ENCODE results near the gene TSPAN9.

DNA sequence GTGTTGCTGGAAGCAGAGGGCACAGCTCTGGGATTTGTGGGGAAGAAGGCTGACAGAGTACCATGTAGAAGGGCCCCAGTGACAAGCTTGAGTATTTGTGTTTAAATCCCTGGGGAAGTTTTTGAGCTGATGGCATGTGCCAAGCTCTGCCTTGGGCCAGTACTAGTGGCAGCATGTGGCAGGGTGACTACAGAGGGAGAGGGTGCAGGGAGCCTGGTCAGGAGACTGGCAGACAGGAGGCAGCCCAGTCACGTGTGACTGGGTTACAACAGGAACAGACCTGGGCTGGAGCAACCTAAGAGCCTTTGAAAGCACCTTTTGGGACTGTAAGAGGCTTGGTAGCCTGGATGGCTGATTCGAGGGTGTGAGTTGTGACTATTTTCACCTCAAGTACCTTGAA lies 112.1 kb downstream of the TSPAN9 start:
- TF ChIP-seq, protein P1, sequence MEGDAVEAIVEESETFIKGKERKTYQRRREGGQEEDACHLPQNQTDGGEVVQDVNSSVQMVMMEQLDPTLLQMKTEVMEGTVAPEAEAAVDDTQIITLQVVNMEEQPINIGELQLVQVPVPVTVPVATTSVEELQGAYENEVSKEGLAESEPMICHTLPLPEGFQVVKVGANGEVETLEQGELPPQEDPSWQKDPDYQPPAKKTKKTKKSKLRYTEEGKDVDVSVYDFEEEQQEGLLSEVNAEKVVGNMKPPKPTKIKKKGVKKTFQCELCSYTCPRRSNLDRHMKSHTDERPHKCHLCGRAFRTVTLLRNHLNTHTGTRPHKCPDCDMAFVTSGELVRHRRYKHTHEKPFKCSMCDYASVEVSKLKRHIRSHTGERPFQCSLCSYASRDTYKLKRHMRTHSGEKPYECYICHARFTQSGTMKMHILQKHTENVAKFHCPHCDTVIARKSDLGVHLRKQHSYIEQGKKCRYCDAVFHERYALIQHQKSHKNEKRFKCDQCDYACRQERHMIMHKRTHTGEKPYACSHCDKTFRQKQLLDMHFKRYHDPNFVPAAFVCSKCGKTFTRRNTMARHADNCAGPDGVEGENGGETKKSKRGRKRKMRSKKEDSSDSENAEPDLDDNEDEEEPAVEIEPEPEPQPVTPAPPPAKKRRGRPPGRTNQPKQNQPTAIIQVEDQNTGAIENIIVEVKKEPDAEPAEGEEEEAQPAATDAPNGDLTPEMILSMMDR (optimal IDR thresholded peaks at IDR 0.05 in 1 of 3, IDR thresholded peaks at IDR 0.05 in 1 of 3, conservative IDR thresholded peaks at IDR 0.05 in 1 of 3; ENCODE audit: extremely low read depth in 1 of 3, insufficient read depth in 2 of 3, low read length in 3 of 3): no peak
- no peak for TF ChIP-seq EZH2 (IDR thresholded peaks at IDR 0.05; ENCODE audit: low read length)
